ENCODE measurements around the gene DDIT4. TPM values are rescaled to one million over a fixed set of nuclear protein-coding genes. Genes with fewer than 3 reads are reported as not detected.

The DDIT4 gene
- polyA plus RNA-seq, 1 donor, result 47.2 TPM

Other genes with a start within 250 kb of the DDIT4 start
- gene SPOCK2, start 185.4 kb upstream of the DDIT4 start, polyA plus RNA-seq, result 17.4 TPM
- 122 TPM for gene ANAPC16, start 57.9 kb upstream of the DDIT4 start, polyA plus RNA-seq
- gene ASCC1, start 57.6 kb upstream of the DDIT4 start, polyA plus RNA-seq, result 23.1 TPM
- 35.3 TPM for gene DNAJB12, start 81.0 kb downstream of the DDIT4 start, polyA plus RNA-seq

Data from large intestine (tissue), 1 donor.